ENCODE measurements around the gene NANOGP8.

DNA sequence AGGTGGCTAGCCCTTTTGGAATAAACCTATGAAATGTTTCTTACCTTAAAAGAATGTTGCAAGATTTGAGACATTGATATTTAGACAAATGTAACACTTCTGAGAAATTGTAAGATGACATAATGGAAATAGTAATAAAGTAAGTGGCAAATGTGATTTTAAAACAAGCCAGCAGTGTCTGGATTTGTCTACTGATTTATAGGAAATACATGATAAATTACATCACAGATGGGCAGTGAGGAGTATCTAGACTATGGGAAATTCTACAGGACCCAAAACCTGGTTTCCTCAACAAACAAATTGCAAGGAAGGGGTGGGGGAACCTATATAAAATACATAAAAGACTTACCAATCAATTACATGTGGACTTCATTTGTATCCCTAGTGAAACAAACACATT is 37.1 kb downstream of the NANOGP8 start:
- TF ChIP-seq YY1 (IDR thresholded peaks at IDR 0.05; ENCODE audit: low read depth) (no peak), MAX (IDR thresholded peaks at IDR 0.05) (no peak), EP300 (IDR thresholded peaks at IDR 0.05; ENCODE audit: borderline replicate concordance) (no peak), ZBTB7A (IDR thresholded peaks at IDR 0.05; ENCODE audit: low read depth) (no peak), CREB1 (IDR thresholded peaks at IDR 0.05; ENCODE audit: low read depth) (no peak), CEBPB (IDR thresholded peaks at IDR 0.05) (no peak), RAD21 (IDR thresholded peaks at IDR 0.05; ENCODE audit: low read depth) (no peak), TCF12 (IDR thresholded peaks at IDR 0.05; ENCODE audit: low read depth) (no peak)

All from Ishikawa (cell line).